ENCODE data around the gene RAD9A.

The RAD9A gene

GRCh38 chr11:67373648-67374570, 17.9 kb upstream of the RAD9A start:
- H3K4me1 ChIP-seq (ENCODE audit: control insufficient read depth, insufficient read depth, low read length), result peaks cover 3% of the 10 kb centered on the region; the same call in 1 of the 2 replicates
- POLR2A ChIA-PET, result interaction anchor here (0.6 to 4.2 kb wide), 8 partner anchors 9 to 256 kb away, joined by 3 to 30 read pairs (median 4); partner anchors contain the start of genes POLD4 and PPP1CA
- no peaks in the 10 kb centered on the region for H3K9me3 ChIP-seq (ENCODE audit: control insufficient read depth, insufficient read depth, low read depth, low read length)
- H3K4me3 ChIP-seq (ENCODE audit: low read depth, low read length), result peak overlapping the region; percentile 57
- no peaks in the 10 kb centered on the region for H3K36me3 ChIP-seq (ENCODE audit: control insufficient read depth in 2 of 2, insufficient read depth in 1 of 2, low read length in 2 of 2)
- CTCF ChIA-PET, result interaction anchor here (0.7 to 30.4 kb wide), 5 partner anchors 8 to 54 kb away, joined by 3 to 898 read pairs (median 5); partner anchors contain the start of genes CLCF1, POLD4 and RAD9A
- H3K27ac ChIP-seq (ENCODE audit: extremely low read depth, low read depth, low read length), result peak overlapping the region; percentile 71; the same call in 1 of the 2 replicates
- peak; percentile 47; the same call in 1 of the 2 replicates for TF ChIP-seq ZIC2 (tag by site-specific recombination; IDR thresholded peaks at IDR 0.05)
- peak; percentile 66; the same call in 1 of the 2 replicates for TF ChIP-seq PATZ1 (tag by site-specific recombination; IDR thresholded peaks at IDR 0.05)
- peak; percentile 58; the same call in 1 of the 2 replicates for TF ChIP-seq GLIS2 (tag by site-specific recombination; IDR thresholded peaks at IDR 0.05)
- TF ChIP-seq PRDM2 (tag by site-specific recombination; IDR thresholded peaks at IDR 0.05; ENCODE audit: borderline replicate concordance), result no peak
- peak; percentile 49 for TF ChIP-seq GLIS1 (tag by site-specific recombination; IDR thresholded peaks at IDR 0.05)
- TF ChIP-seq KLF17 (tag by site-specific recombination; IDR thresholded peaks at IDR 0.05), result 0 out of 2 replicates have a peak, but pooled peaks have one; percentile 22
- no peak for TF ChIP-seq ZNF639 (tag by site-specific recombination; IDR thresholded peaks at IDR 0.05)
- TF ChIP-seq KLF9 (tag by site-specific recombination; IDR thresholded peaks at IDR 0.05; ENCODE audit: low read depth), result 0 out of 2 replicates have a peak, but pooled peaks have one; percentile 20
- no peak for TF ChIP-seq SALL2 (tag by site-specific recombination; IDR thresholded peaks at IDR 0.05; ENCODE audit: borderline replicate concordance)
- peak; percentile 80 for TF ChIP-seq ZNF335 (tag by site-specific recombination; conservative IDR thresholded peaks at IDR 0.05)
- no peak for TF ChIP-seq HOXA7 (CRISPR knock-in tag; IDR thresholded peaks at IDR 0.05; ENCODE audit: borderline replicate concordance)
- TF ChIP-seq BCL11B (tag by site-specific recombination; IDR thresholded peaks at IDR 0.05; ENCODE audit: low read depth), result no peak; the same call in 1 of the 2 replicates
- TF ChIP-seq OSR2 (tag by site-specific recombination; IDR thresholded peaks at IDR 0.05), result no peak
- peak; percentile 43; the same call in 1 of the 2 replicates for TF ChIP-seq CTCF (tag by site-specific recombination; IDR thresholded peaks at IDR 0.05)
- TF ChIP-seq WT1 (tag by site-specific recombination; IDR thresholded peaks at IDR 0.05), result peak; percentile 11; the same call in 1 of the 2 replicates
- TF ChIP-seq ZNF398 (tag by site-specific recombination; IDR thresholded peaks at IDR 0.05), result peak; percentile 85

All from HEK293 (cell line).